K562 (cell line): Measurements from ENCODE around the gene PCDH12. TPM values are rescaled to one million over a fixed set of nuclear protein-coding genes. Genes with fewer than 3 reads are reported as not detected.

Experiments used
- EGR1 ChIP-seq: fragments of 450-650 bp; conservative IDR thresholded peaks from 2 replicates; pipeline ENCODE4 v1.6.1; 2017; ENCODE audit warnings: mild to moderate bottlenecking
- KLF1 ChIP-seq: fragments of 450-650 bp; IDR thresholded peaks from 2 replicates; pipeline ENCODE4 v1.6.1; 2016; ENCODE audit warnings: missing genetic modification characterization, missing compliant biosample characterization
- KLF6 ChIP-seq: fragments of 250-450 bp; sonication (Bioruptor Pico); IDR thresholded peaks from 2 replicates; pipeline ENCODE4 v1.4.0; 2020; ENCODE audit warnings: mild to moderate bottlenecking, moderate library complexity, borderline replicate concordance
- LCOR ChIP-seq: sonication (generic); formaldehyde crosslinking; IDR thresholded peaks from 2 replicates; pipeline ENCODE4 v1.8.0; 2022; ENCODE audit warnings: mild to moderate bottlenecking, missing genetic modification reagents
- NBN ChIP-seq: fragments of 450-650 bp; IDR thresholded peaks from 2 replicates; pipeline ENCODE4 v1.6.1; 2016; ENCODE audit warnings: low read depth, mild to moderate bottlenecking
- NCOR1 ChIP-seq: fragments of 450-650 bp; IDR thresholded peaks from 2 replicates; pipeline ENCODE4 v1.6.1; 2016; ENCODE audit warnings: mild to moderate bottlenecking, moderate library complexity
- NFYB ChIP-seq: IDR thresholded peaks from 2 replicates; pipeline ENCODE4 v1.6.1; 2011; ENCODE audit warnings: mild to moderate bottlenecking, moderate library complexity; ENCODE audit not compliant: insufficient read length; ENCODE audit errors: extremely low read depth
- POLR2B ChIP-seq: fragments of 450-650 bp; IDR thresholded peaks from 2 replicates; pipeline ENCODE4 v1.6.1; 2018; ENCODE audit warnings: low read depth; ENCODE audit not compliant: partially characterized antibody
- RB1 ChIP-seq: fragments of 450-650 bp; IDR thresholded peaks from 2 replicates; pipeline ENCODE4 v1.6.1; 2017; ENCODE audit warnings: low read depth, mild to moderate bottlenecking
- SREBF2 ChIP-seq: sonication (generic); formaldehyde crosslinking; IDR thresholded peaks from 2 replicates; pipeline ENCODE4 v1.4.0; 2020; ENCODE audit warnings: mild to moderate bottlenecking, missing genetic modification reagents
- TAF9B ChIP-seq: fragments of 450-650 bp; IDR thresholded peaks from 2 replicates; pipeline ENCODE4 v1.6.1; 2018; ENCODE audit warnings: mild to moderate bottlenecking; ENCODE audit not compliant: partially characterized antibody
- ZEB2 ChIP-seq: fragments of 450-650 bp; IDR thresholded peaks from 2 replicates; pipeline ENCODE4 v1.6.1; 2016
- ZNF24 ChIP-seq: fragments of 450-650 bp; IDR thresholded peaks from 2 replicates; pipeline ENCODE4 v1.6.1; 2016
- polyA plus RNA-seq, 8 experiments: library from polyadenylated mRNA; depleted of rRNA in 4 of 8; stranded (reverse) in 5 of 8; unstranded in 3 of 8; fragments of >200 nt; fragmentation: Nextera tagmentation in 2 of 8; fragmentation: Illumina TruSeq in 1 of 8; extraction: Ambion mirVana in 2 of 8; extraction: Trizol in 1 of 8; gene quantifications; 2 replicates each; pipeline versions ENCODE4 v1.2.1 to v1.2.3, GENCODE V29; 2011 to 2014; ENCODE audit warnings: inconsistent platforms in 1 of 8, missing spikeins in 1 of 8
- total RNA-seq, 7 experiments: library from RNA; depleted of rRNA in 6 of 7; stranded (reverse); fragments of >200 nt in 6 of 7; fragmentation: Illumina TruSeq in 2 of 7; extraction: Trizol in 2 of 7; gene quantifications; 2 replicates each; pipeline versions ENCODE4 v1.2.1 to v1.2.3, GENCODE V29; 2011 to 2021; ENCODE audit warnings: low replicate concordance in 1 of 7
- TF ChIP-seq, protein P1 (sequence below): sonication (generic); formaldehyde crosslinking; IDR thresholded peaks from 2 replicates; pipeline ENCODE4 v1.8.0; 2023; ENCODE audit warnings: missing genetic modification reagents, mild to moderate bottlenecking, borderline replicate concordance
- TF ChIP-seq, protein P2 (sequence below): fragments of 450-650 bp; formaldehyde crosslinking; conservative IDR thresholded peaks from 2 replicates; pipeline ENCODE4 v1.4.0; 2022; ENCODE audit warnings: mild to moderate bottlenecking, missing genetic modification characterization
- TF ChIP-seq, protein P3 (sequence below): fragments of 450-650 bp; IDR thresholded peaks from 2 replicates; pipeline ENCODE4 v1.6.1; 2017; ENCODE audit warnings: mild to moderate bottlenecking, moderate library complexity
- TF ChIP-seq, protein P4 (sequence below): sonication (generic); formaldehyde crosslinking; IDR thresholded peaks from 2 replicates; pipeline ENCODE4 v1.8.0; 2022; ENCODE audit warnings: missing genetic modification reagents, mild to moderate bottlenecking, moderate library complexity, borderline replicate concordance

The PCDH12 gene
- total and polyA plus RNA-seq, 9 of the 15 experiments (the other 6 are each of a cell fraction or from before 2014, with no cell fraction given), result 0.01 to 0.04 (median 0.01) TPM; not detected in 4

DNA sequence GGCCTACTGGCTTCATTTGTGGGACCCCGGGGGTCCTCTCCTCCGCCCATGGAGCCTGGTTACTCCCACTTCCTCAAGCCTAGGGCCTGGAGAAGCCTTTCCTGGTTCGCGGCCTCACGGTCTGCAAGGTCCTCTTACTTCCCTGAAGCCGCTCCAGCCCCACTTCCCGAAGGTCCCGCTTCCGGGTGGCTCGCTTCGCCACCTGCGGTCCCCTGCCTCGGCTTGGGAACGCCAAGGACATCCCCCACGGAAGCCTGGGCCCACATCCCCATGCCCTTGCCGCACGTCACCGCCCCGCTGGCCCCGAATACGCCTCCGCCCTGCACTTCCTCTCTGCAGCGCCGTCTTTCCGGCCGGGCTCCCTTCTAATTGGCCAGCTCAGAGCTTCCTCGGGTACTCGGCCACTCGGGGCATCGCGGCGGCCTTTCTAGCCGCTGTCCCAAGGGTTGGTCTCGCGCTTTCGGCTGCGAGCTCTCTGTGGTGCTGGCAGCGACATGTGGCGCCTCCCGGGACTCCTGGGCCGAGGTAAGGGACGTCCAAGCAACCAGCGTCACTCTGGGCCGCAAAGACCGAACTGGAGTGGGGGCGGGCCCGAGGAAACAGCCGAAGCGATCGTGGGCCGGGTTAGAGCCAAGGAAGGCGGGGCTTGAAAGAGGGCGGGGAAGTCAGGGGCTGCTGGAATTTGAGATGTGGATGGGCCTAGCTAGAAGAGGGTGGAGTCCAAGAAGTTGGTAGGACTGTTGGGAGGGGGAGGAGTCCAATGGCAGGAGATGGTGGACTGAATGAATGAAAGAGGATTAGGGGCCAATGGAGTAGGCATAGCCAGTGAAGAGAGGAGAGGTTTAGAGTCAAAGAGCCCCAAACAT, 34.3 kb downstream of the PCDH12 start, which contains the start of gene DELE1 (continued):
- 0 out of 2 replicates have a peak, but pooled peaks have one; percentile 28 for TF ChIP-seq ZEB2
- TF ChIP-seq RB1, result peak; percentile 47; the same call in 1 of the 2 replicates
- TF ChIP-seq NFYB, result peak; percentile 39
- no peak for TF ChIP-seq NCOR1
- 0 out of 2 replicates have a peak, but pooled peaks have one; percentile 80 for TF ChIP-seq SREBF2
- TF ChIP-seq ZNF24, result 0 out of 2 replicates have a peak, but pooled peaks have one; percentile 39
- no peak for TF ChIP-seq KLF6
- TF ChIP-seq, protein P1, sequence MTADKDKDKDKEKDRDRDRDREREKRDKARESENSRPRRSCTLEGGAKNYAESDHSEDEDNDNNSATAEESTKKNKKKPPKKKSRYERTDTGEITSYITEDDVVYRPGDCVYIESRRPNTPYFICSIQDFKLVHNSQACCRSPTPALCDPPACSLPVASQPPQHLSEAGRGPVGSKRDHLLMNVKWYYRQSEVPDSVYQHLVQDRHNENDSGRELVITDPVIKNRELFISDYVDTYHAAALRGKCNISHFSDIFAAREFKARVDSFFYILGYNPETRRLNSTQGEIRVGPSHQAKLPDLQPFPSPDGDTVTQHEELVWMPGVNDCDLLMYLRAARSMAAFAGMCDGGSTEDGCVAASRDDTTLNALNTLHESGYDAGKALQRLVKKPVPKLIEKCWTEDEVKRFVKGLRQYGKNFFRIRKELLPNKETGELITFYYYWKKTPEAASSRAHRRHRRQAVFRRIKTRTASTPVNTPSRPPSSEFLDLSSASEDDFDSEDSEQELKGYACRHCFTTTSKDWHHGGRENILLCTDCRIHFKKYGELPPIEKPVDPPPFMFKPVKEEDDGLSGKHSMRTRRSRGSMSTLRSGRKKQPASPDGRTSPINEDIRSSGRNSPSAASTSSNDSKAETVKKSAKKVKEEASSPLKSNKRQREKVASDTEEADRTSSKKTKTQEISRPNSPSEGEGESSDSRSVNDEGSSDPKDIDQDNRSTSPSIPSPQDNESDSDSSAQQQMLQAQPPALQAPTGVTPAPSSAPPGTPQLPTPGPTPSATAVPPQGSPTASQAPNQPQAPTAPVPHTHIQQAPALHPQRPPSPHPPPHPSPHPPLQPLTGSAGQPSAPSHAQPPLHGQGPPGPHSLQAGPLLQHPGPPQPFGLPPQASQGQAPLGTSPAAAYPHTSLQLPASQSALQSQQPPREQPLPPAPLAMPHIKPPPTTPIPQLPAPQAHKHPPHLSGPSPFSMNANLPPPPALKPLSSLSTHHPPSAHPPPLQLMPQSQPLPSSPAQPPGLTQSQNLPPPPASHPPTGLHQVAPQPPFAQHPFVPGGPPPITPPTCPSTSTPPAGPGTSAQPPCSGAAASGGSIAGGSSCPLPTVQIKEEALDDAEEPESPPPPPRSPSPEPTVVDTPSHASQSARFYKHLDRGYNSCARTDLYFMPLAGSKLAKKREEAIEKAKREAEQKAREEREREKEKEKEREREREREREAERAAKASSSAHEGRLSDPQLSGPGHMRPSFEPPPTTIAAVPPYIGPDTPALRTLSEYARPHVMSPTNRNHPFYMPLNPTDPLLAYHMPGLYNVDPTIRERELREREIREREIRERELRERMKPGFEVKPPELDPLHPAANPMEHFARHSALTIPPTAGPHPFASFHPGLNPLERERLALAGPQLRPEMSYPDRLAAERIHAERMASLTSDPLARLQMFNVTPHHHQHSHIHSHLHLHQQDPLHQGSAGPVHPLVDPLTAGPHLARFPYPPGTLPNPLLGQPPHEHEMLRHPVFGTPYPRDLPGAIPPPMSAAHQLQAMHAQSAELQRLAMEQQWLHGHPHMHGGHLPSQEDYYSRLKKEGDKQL (CRISPR knock-in tag), result 0 out of 2 replicates have a peak, but pooled peaks have one; percentile 20
- TF ChIP-seq EGR1, result peak; percentile 85
- peak; percentile 94 for TF ChIP-seq POLR2B
- peak; percentile 12; the same call in 1 of the 2 replicates for TF ChIP-seq KLF1 (tag)
- peak; percentile 85 for TF ChIP-seq LCOR (CRISPR knock-in tag)
- TF ChIP-seq, protein P2, sequence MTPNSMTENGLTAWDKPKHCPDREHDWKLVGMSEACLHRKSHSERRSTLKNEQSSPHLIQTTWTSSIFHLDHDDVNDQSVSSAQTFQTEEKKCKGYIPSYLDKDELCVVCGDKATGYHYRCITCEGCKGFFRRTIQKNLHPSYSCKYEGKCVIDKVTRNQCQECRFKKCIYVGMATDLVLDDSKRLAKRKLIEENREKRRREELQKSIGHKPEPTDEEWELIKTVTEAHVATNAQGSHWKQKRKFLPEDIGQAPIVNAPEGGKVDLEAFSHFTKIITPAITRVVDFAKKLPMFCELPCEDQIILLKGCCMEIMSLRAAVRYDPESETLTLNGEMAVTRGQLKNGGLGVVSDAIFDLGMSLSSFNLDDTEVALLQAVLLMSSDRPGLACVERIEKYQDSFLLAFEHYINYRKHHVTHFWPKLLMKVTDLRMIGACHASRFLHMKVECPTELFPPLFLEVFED (CRISPR knock-in tag), result 0 out of 2 replicates have a peak, but pooled peaks have one; percentile 46
- peak; percentile 71 for TF ChIP-seq TAF9B
- TF ChIP-seq NBN, result peak; percentile 49; the same call in 1 of the 2 replicates
- TF ChIP-seq, protein P3, sequence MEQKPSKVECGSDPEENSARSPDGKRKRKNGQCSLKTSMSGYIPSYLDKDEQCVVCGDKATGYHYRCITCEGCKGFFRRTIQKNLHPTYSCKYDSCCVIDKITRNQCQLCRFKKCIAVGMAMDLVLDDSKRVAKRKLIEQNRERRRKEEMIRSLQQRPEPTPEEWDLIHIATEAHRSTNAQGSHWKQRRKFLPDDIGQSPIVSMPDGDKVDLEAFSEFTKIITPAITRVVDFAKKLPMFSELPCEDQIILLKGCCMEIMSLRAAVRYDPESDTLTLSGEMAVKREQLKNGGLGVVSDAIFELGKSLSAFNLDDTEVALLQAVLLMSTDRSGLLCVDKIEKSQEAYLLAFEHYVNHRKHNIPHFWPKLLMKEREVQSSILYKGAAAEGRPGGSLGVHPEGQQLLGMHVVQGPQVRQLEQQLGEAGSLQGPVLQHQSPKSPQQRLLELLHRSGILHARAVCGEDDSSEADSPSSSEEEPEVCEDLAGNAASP, result no peak
- TF ChIP-seq, protein P4, sequence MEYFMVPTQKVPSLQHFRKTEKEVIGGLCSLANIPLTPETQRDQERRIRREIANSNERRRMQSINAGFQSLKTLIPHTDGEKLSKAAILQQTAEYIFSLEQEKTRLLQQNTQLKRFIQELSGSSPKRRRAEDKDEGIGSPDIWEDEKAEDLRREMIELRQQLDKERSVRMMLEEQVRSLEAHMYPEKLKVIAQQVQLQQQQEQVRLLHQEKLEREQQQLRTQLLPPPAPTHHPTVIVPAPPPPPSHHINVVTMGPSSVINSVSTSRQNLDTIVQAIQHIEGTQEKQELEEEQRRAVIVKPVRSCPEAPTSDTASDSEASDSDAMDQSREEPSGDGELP (CRISPR knock-in tag), result peak; percentile 86
